ENCODE results near the gene AMN1. TPM values are rescaled to one million over a fixed set of nuclear protein-coding genes. Genes with fewer than 3 reads are reported as not detected.
A peak's percentile ranks its signal among the peaks of the same experiment; 100 is the strongest.

AMN1 gene
- total and polyA plus RNA-seq, 2 of the 4 experiments (the other 2 are of a cell fraction) = 3.4 to 5.2 TPM

DNA sequence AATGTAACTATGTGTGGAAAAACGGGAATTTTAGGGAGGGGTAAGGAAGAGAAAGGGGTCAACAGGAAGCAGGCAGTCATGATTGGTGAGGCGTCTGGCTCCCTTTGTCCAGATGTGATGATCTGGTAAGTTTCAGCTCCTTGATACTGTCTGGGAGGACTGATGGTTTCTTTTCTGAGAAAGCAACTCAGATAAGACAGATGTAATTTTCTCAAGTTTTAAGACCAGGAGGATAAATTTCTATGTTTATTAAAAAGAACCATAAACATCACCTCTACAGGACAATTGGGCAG, 21.9 kb upstream of the AMN1 start:
- POLR2A ChIA-PET (ENCODE audit: unreplicated experiment) = no interaction called here
- peak overlapping the region; percentile 66; the same call in 1 of the 2 replicates for H3K14ac ChIP-seq (replicated peaks; ENCODE audit: low read depth, low read length)
- no TSS peak for BruUV-seq (replicated peaks)
- no peaks in the 10 kb centered on the region for H3K36me3 ChIP-seq (ENCODE audit: control insufficient read depth, insufficient read depth, low read length)
- DNase-seq (no peak), ATAC-seq (ENCODE audit: low read depth) (no peak)
- 100% methylated on average over 1 of the region's 2 CpGs; no CpG with 5 or more reads in 1 of the 2 experiments for WGBS, 2 experiments (ENCODE audit: extremely low coverage in 2 of 2, insufficient read length in 1 of 2)
- no peak overlapping the region for H3K23ac ChIP-seq (ENCODE audit: low read depth, low read length)
- H2AFZ ChIP-seq (replicated peaks; ENCODE audit: low read length, poor library complexity) = peak overlapping the region; percentile 58
- in situ Hi-C loops (cut with MboI; ENCODE audit: low sequenced_read_pairs) = no loop called here
- H2BK5ac ChIP-seq (ENCODE audit: low read depth, low read length, poor library complexity, severe bottlenecking) = peak overlapping the region; percentile 33
- no peaks in the 10 kb centered on the region for H3K9me1 ChIP-seq (ENCODE audit: insufficient read depth, low read length)
- no peak overlapping the region for H4K91ac ChIP-seq (ENCODE audit: insufficient read depth, low read depth, low read length)
- dilution Hi-C loops (cut with HindIII; ENCODE audit: low sequenced_read_pairs, unreplicated experiment) = no loop called here
- no peaks in the 10 kb centered on the region for H3K79me1 ChIP-seq (ENCODE audit: low read depth in 1 of 2, low read length in 2 of 2)
- no peaks in the 10 kb centered on the region for H4K20me1 ChIP-seq (ENCODE audit: insufficient read depth, low read length)
- no peaks in the 10 kb centered on the region for H3K27me3 ChIP-seq (ENCODE audit: control insufficient read depth, insufficient read depth, low read length)
- peak overlapping the region; percentile 39 for H2BK120ac ChIP-seq (ENCODE audit: low read depth, low read length)
- H3K18ac ChIP-seq (ENCODE audit: low read depth, low read length) = peak overlapping the region; percentile 80
- H2AK9ac ChIP-seq (replicated peaks; ENCODE audit: low read depth, low read length, poor library complexity) = no peak overlapping the region
- peaks cover 2% of the 10 kb centered on the region; the same call in 1 of the 2 replicates for H3K4me1 ChIP-seq (ENCODE audit: control insufficient read depth, insufficient read depth, low read length)
- peak overlapping the region; percentile 8; the same call in 1 of the 2 replicates for H2BK20ac ChIP-seq (ENCODE audit: low read depth, low read length)
- H4K5ac ChIP-seq (ENCODE audit: low read depth, low read length) = peak overlapping the region; percentile 64; the same call in 1 of the 2 replicates
- H3K9me3 ChIP-seq (ENCODE audit: control insufficient read depth, insufficient read depth, low read length) = no peaks in the 10 kb centered on the region
- H3K4me3 ChIP-seq (ENCODE audit: insufficient read depth, low read depth, low read length) = no peak overlapping the region
- intact Hi-C loops (cut with micrococcal nuclease) = no loop called here
- no peak overlapping the region for H3K27ac ChIP-seq (ENCODE audit: insufficient read depth, low read length)
- peak overlapping the region; percentile 69 for H2AK5ac ChIP-seq (ENCODE audit: low read depth, low read length)
- peak overlapping the region in 1 of 2 experiments; percentile 76; a peak in 1 of 4 replicates for H4K8ac ChIP-seq (ENCODE audit: low read depth in 2 of 2, low read length in 2 of 2)
- CTCF ChIA-PET = no interaction called here
- peak overlapping the region; percentile 77; the same call in 1 of the 3 replicates for H2BK15ac ChIP-seq (ENCODE audit: low read depth, low read length)
- no peak for TF ChIP-seq BHLHE40 (IDR thresholded peaks at IDR 0.05; ENCODE audit: low read depth, low read length)
- TF ChIP-seq POLR2A (IDR thresholded peaks at IDR 0.05; ENCODE audit: low read depth, low read length) = no peak
- TF ChIP-seq CEBPB (IDR thresholded peaks at IDR 0.05; ENCODE audit: low read depth, low read length) = no peak
- TF ChIP-seq RCOR1 (IDR thresholded peaks at IDR 0.05; ENCODE audit: insufficient replicate concordance, low read length) = no peak
- TF ChIP-seq, protein P1, sequence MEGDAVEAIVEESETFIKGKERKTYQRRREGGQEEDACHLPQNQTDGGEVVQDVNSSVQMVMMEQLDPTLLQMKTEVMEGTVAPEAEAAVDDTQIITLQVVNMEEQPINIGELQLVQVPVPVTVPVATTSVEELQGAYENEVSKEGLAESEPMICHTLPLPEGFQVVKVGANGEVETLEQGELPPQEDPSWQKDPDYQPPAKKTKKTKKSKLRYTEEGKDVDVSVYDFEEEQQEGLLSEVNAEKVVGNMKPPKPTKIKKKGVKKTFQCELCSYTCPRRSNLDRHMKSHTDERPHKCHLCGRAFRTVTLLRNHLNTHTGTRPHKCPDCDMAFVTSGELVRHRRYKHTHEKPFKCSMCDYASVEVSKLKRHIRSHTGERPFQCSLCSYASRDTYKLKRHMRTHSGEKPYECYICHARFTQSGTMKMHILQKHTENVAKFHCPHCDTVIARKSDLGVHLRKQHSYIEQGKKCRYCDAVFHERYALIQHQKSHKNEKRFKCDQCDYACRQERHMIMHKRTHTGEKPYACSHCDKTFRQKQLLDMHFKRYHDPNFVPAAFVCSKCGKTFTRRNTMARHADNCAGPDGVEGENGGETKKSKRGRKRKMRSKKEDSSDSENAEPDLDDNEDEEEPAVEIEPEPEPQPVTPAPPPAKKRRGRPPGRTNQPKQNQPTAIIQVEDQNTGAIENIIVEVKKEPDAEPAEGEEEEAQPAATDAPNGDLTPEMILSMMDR (conservative IDR thresholded peaks at IDR 0.05; ENCODE audit: low read depth, low read length) = no peak
- no peak for TF ChIP-seq RAD21 (IDR thresholded peaks at IDR 0.05; ENCODE audit: low read length)
- no peak for TF ChIP-seq MAZ (IDR thresholded peaks at IDR 0.05; ENCODE audit: borderline replicate concordance, low read depth, low read length)
- no peak for TF ChIP-seq CHD1 (IDR thresholded peaks at IDR 0.05; ENCODE audit: low read depth, low read length)
- no peak for TF ChIP-seq SMC3 (IDR thresholded peaks at IDR 0.05; ENCODE audit: low read depth, low read length)
- no peak for TF ChIP-seq ELK1 (IDR thresholded peaks at IDR 0.05; ENCODE audit: borderline replicate concordance, low read depth, low read length)
- H3K4ac ChIP-seq (ENCODE audit: low read depth, low read length) = peak overlapping the region; percentile 40
- no peak overlapping the region for H3K4me2 ChIP-seq (ENCODE audit: low read depth, low read length)
- H3K56ac ChIP-seq (ENCODE audit: extremely low read depth, insufficient read depth, low read length) = no peak overlapping the region
- H3K9ac ChIP-seq (ENCODE audit: low read depth, low read length) = no peak overlapping the region
